Cardiac septum (tissue), 1 donor: ENCODE measurements around the gene ROR2. TPM values are rescaled to one million over a fixed set of nuclear protein-coding genes. Genes with fewer than 3 reads are reported as not detected.
"Not testable (repeated sequence)": the region's sequence is repeated elsewhere in the genome, so short reads cannot be mapped to it uniquely, and the experiment has no call there.

Experiments
- DNase-seq: peaks from one replicate; pipeline ENCODE4 v3.0.0-alpha.2; 2020; ENCODE audit warnings: low spot score
- intact Hi-C: fragments of 100-400 bp; cut with DNase I; formaldehyde crosslinking; loops from one replicate; pipeline ENCODE4 v1.14.0; 2022
- total RNA-seq: library from RNA; stranded (reverse); fragmentation: NEBNext Ultra II Directional; extraction: Animal tissue kit (Norgen Biotek cat#: 25700); gene quantifications from one replicate; pipeline ENCODE4 v1.2.1, GENCODE V29; 2021
- donor health status: DM: no; HTN: no; CAD: no.

ROR2 gene
- total RNA-seq, 1 donor from 2014 or later = 0.65 TPM

GRCh38 chr9:91813176-91813795, 136.7 kb downstream of the ROR2 start:
- intact Hi-C loops = no loop called here
- no peak for DNase-seq

- intact Hi-C loops = no loop called here
- DNase-seq = no peak
These were observed 137.8 kb downstream of the ROR2 start for GRCh38 chr9:91812191-91812590.

GRCh38 chr9:91811024-91811909, 138.8 kb downstream of the ROR2 start:
- DNase-seq = no peak
- intact Hi-C loops = no loop called here

GRCh38 chr9:91810286-91810905, 139.6 kb downstream of the ROR2 start:
- intact Hi-C loops = no loop called here
- DNase-seq = no peak

GRCh38 chr9:91809581-91810285, 140.3 kb downstream of the ROR2 start:
- intact Hi-C loops = no loop called here

GRCh38 chr9:91807643-91808246, 142.3 kb downstream of the ROR2 start:
- intact Hi-C loops = no loop called here
- DNase-seq = no peak

More at GRCh38 chr9:91809581-91810285, 140.3 kb downstream of the ROR2 start:
- no peak for DNase-seq

- DNase-seq = no peak
- intact Hi-C loops = no loop called here
These were observed 145.0 kb downstream of the ROR2 start for GRCh38 chr9:91805031-91805430.

GRCh38 chr9:91803970-91804752, 145.9 kb downstream of the ROR2 start:
- no peak for DNase-seq
- intact Hi-C loops = no loop called here

- no peak for DNase-seq
- intact Hi-C loops = no loop called here
These were observed 146.7 kb downstream of the ROR2 start for GRCh38 chr9:91803151-91803940.

GRCh38 chr9:91802391-91802790, 147.6 kb downstream of the ROR2 start:
- intact Hi-C loops = no loop called here
- DNase-seq = no peak

GRCh38 chr9:91800473-91801030, 149.5 kb downstream of the ROR2 start:
- intact Hi-C loops = no loop called here
- no peak for DNase-seq

GRCh38 chr9:91799113-91799744, 150.8 kb downstream of the ROR2 start:
- DNase-seq = no peak
- intact Hi-C loops = no loop called here

GRCh38 chr9:91798273-91799112, 151.5 kb downstream of the ROR2 start:
- DNase-seq, intact Hi-C loops: not testable (repeated sequence)

GRCh38 chr9:91797517-91797916, 152.5 kb downstream of the ROR2 start:
- DNase-seq, intact Hi-C loops: not testable (repeated sequence)

- DNase-seq, intact Hi-C loops: not testable (repeated sequence)
These were observed 153.5 kb downstream of the ROR2 start for GRCh38 chr9:91796516-91796915.

GRCh38 chr9:91795598-91796241, 154.3 kb downstream of the ROR2 start:
- intact Hi-C loops = no loop called here
- DNase-seq = no peak
